Activated CD4-positive, CD25-positive, alpha-beta regulatory T cell treated with anti-CD3 and anti-CD28 coated beads, Interleukin-2, amount 50 U/mL, for 24 hours (primary cell): Measurements from ENCODE around the gene HOXB6.

Experiments
- ATAC-seq, 2 donors: fragments of 150-1000 bp; cut with Tn5 transposase; one replicate each; pipeline ENCODE4 v1.10.0; 2021; ENCODE audit warnings: mild to moderate bottlenecking in 1 of 2, moderate library complexity in 1 of 2

HOXB6 gene

GRCh38 chr17:48551214-48551555 is 53.6 kb downstream of the HOXB6 start:
- ATAC-seq = no peak

- no peak for ATAC-seq
Observed at GRCh38 chr17:48550502-48551213, 54.1 kb downstream of the HOXB6 start.

- ATAC-seq = no peak
Observed at GRCh38 chr17:48549914-48550501, 54.8 kb downstream of the HOXB6 start.

- no peak for ATAC-seq
Observed at GRCh38 chr17:48549281-48549630, 55.5 kb downstream of the HOXB6 start.

GRCh38 chr17:48548523-48549280 is 56.1 kb downstream of the HOXB6 start:
- ATAC-seq = no peak

GRCh38 chr17:48547808-48548522 is 56.8 kb downstream of the HOXB6 start:
- ATAC-seq = no peak

DNA sequence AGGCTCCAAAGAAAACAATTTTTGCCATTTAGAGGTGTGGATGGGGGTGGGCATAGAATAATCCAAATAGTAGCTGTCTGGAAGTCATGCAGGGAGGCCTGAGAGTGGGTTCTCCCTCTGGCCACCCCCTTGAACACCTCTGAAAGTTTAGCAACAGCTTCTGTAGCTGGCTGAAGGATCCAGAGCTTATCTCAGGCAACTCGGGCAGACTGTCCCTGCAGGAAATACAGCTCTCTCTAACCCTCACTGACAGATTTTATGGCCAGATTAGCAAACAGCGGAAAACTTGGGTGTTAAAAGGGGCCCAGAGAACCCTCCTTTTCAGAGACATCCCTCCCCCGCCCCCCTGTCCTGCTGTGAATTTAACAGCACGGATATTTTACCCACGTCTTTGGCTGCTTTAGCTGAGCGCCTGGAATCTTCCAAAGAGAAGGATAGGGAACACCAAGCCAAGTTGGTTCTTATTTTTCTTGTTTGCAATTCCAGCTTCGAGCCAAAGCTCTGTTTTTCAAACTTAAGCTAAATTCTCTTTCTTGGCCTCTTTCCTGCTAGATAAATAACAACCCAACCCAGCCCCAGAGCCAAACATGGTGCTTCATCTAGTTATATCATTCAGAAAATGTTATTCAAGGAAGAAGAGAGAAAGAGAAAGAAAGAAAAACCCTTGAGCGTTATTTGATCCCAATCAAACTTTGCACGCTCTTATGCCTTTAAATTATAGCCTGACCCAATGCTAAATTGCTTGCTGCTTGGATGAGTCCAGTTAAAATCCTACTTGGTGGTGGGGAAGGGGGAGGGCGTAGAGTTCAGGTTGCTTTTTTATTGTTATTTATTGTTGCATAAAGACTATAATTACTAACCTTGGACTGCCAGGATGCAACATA is 57.6 kb downstream of the HOXB6 start:
- no peak for ATAC-seq

DNA sequence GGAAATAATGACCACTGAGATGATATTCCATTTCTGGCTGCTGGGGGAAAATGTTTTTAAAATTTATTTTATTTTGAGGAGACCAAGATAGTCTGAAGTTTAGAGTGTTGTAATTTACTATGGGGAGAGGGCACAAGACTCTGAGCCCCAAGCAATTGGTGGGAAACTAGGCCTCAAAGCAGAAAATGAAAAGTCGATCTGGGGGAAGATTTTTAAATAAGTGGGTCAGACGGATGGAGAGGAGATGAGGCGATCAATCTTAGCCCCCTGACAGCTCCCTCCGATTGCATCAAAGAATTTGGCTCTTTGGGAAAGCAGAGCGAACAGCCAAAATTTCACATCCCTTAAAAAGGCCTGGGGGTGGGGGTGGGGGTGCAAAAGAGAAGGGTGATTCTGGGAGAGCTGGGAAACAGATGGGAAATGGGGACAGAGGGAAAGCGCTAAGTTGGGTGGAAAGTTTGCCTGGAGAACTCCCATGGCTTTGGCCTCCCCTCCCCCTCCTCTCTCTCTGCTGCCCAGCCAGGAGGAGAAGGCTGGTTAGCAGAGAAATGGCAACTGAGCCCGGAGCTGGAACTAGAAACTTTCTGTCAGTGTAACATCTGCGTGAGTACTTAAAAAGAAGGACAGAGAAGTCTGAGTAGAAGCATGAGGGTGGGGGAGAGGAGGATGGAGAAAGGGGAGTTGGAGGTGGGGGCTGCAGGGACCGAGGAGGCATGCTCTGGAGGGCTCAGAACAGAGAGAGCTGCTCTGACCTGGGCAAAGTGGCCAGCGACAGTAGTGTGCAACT is 58.5 kb downstream of the HOXB6 start:
- ATAC-seq = no peak
